ENCODE data around the gene PRR35. TPM values are rescaled to one million over a fixed set of nuclear protein-coding genes. Genes with fewer than 3 reads are reported as not detected.
A peak's percentile ranks its signal among the peaks of the same experiment; 100 is the strongest.

PRR35 gene
- polyA plus RNA-seq, 3 donors: not detected

GRCh38 chr16:525123-525519 lies 35.1 kb upstream of the PRR35 start:
- H3K4me2 ChIP-seq (replicated peaks; ENCODE audit: extremely low read depth, low read length, poor library complexity, severe bottlenecking): no peak overlapping the region
- no peak for TF ChIP-seq CTCF (IDR thresholded peaks at IDR 0.05)
- intact Hi-C loops (cut with micrococcal nuclease): loop anchor here (5.0 kb wide), 3 partner anchors 112 to 128 kb away; partner anchors contain the start of genes METTL26 (in 2 of the 2), DECR2 (in 1 of the 2) and NME4 (in 1 of the 2)
- Mint-ChIP-seq H3K36me3 (peaks cover 2 to 7% of the 10 kb centered on the region in 2 donors), H3K9me3 (no peaks in the 10 kb centered on the region), H3K4me3 (no peak overlapping the region), H3K4me1 (peaks cover 35% of the 10 kb centered on the region), H3K27me3 (ENCODE audit: low read depth in 3 of 3) (peaks cover 0 to 2% (median 1%) of the 10 kb centered on the region in 3 donors), H3K27ac (peak overlapping the region in 1 of 7 donors; percentile 72)
- H3K27ac ChIP-seq (ENCODE audit: low read depth in 1 of 2, low read length in 2 of 2): no peak overlapping the region
- no peak overlapping the region for H3K9ac ChIP-seq (ENCODE audit: insufficient read depth, low read length, poor library complexity, severe bottlenecking)
- peaks cover 0 to under 1% of the 10 kb centered on the region in 2 donors for H3K36me3 ChIP-seq (replicated peaks in 1 of 2; ENCODE audit: control insufficient read depth in 1 of 2, insufficient read depth in 2 of 2, low read length in 2 of 2)
- H4K20me1 ChIP-seq (ENCODE audit: insufficient read depth, low read length): peaks cover 26% of the 10 kb centered on the region
- H2AFZ ChIP-seq (ENCODE audit: insufficient read depth, low read depth, low read length, poor library complexity, severe bottlenecking): no peak overlapping the region
- DNase-seq: no peak
- H3K4me1 ChIP-seq (ENCODE audit: control insufficient read depth in 1 of 2, insufficient read depth in 2 of 2, low read length in 2 of 2): peaks cover 29 to 40% of the 10 kb centered on the region in 2 donors
- H3K79me2 ChIP-seq (ENCODE audit: insufficient read depth, low read length): peaks cover 29% of the 10 kb centered on the region
- 90% methylated on average over 6 of the region's 8 CpGs for WGBS (ENCODE audit: insufficient coverage)
- no peak overlapping the region for H3K4me3 ChIP-seq (replicated peaks in 1 of 3; ENCODE audit: low read depth in 2 of 3, low read length in 3 of 3)
- H3K27me3 ChIP-seq (ENCODE audit: control insufficient read depth in 2 of 2, insufficient read depth in 2 of 2, low read length in 2 of 2): no peaks in the 10 kb centered on the region
- no peaks in the 10 kb centered on the region for H3K9me3 ChIP-seq (replicated peaks in 1 of 2; ENCODE audit: control insufficient read depth in 1 of 2, insufficient read depth in 1 of 2, low read length in 2 of 2)

GRCh38 chr16:525520-526180 lies 34.5 kb upstream of the PRR35 start:
- Histone ChIP-seq H3K27ac (ENCODE audit: low read depth in 1 of 2, low read length in 2 of 2) (no peak overlapping the region), H3K27me3 (ENCODE audit: control insufficient read depth in 2 of 2, insufficient read depth in 2 of 2, low read length in 2 of 2) (no peaks in the 10 kb centered on the region), H4K20me1 (ENCODE audit: insufficient read depth, low read length) (peaks cover 32% of the 10 kb centered on the region), H3K9ac (ENCODE audit: insufficient read depth, low read length, poor library complexity, severe bottlenecking) (peak overlapping the region; percentile 85), H3K79me2 (ENCODE audit: insufficient read depth, low read length) (peaks cover 34% of the 10 kb centered on the region), H3K4me3 (replicated peaks in 1 of 3; ENCODE audit: low read depth in 2 of 3, low read length in 3 of 3) (no peak overlapping the region), H3K36me3 (replicated peaks in 1 of 2; ENCODE audit: control insufficient read depth in 1 of 2, insufficient read depth in 2 of 2, low read length in 2 of 2) (peaks cover 0 to 4% of the 10 kb centered on the region in 2 donors), H2AFZ (ENCODE audit: insufficient read depth, low read depth, low read length, poor library complexity, severe bottlenecking) (no peak overlapping the region), H3K9me3 (replicated peaks in 1 of 2; ENCODE audit: control insufficient read depth in 1 of 2, insufficient read depth in 1 of 2, low read length in 2 of 2) (no peaks in the 10 kb centered on the region), H3K4me1 (ENCODE audit: control insufficient read depth in 1 of 2, insufficient read depth in 2 of 2, low read length in 2 of 2) (peaks cover 29 to 43% of the 10 kb centered on the region in 2 donors), H3K4me2 (replicated peaks; ENCODE audit: extremely low read depth, low read length, poor library complexity, severe bottlenecking) (peak overlapping the region; percentile 82)
- Mint-ChIP-seq H3K4me1 (peaks cover 39% of the 10 kb centered on the region), H3K9me3 (no peaks in the 10 kb centered on the region), H3K27me3 (ENCODE audit: low read depth in 3 of 3) (peaks cover 0 to 2% (median 1%) of the 10 kb centered on the region in 3 donors), H3K4me3 (no peak overlapping the region), H3K27ac (peak overlapping the region in 2 of 7 donors; percentile 33 to 72), H3K36me3 (peaks cover 2 to 11% of the 10 kb centered on the region in 2 donors)
- WGBS (ENCODE audit: insufficient coverage): 79% methylated on average over 13 of the region's 13 CpGs
- intact Hi-C loops (cut with micrococcal nuclease): loop anchor here (2.0 to 5.0 kb wide), 4 partner anchors 63 to 128 kb away; partner anchors contain the start of genes METTL26 (in 2 of the 2), DECR2 (in 1 of the 2) and NME4 (in 1 of the 2)
- no peak for TF ChIP-seq CTCF (IDR thresholded peaks at IDR 0.05)
- DNase-seq: peak; percentile 7 to 53 (median 12)
